ENCODE results near the gene PIH1D1.

PIH1D1 gene

GRCh38 chr19:49459388-49459787 is 7.8 kb upstream of the PIH1D1 start:
- no peak for DNase-seq (ENCODE audit: low spot score)
- TF ChIP-seq CTCF (IDR thresholded peaks at IDR 0.05; ENCODE audit: extremely low read depth, missing control alignments) = no peak

- no peak for TF ChIP-seq CTCF (IDR thresholded peaks at IDR 0.05; ENCODE audit: extremely low read depth, missing control alignments)
- peak; percentile 31 for DNase-seq (ENCODE audit: low spot score)
Measured at GRCh38 chr19:49458567-49458903, 6.9 kb upstream of the PIH1D1 start.

GRCh38 chr19:49456326-49456725 is 4.7 kb upstream of the PIH1D1 start:
- TF ChIP-seq CTCF (IDR thresholded peaks at IDR 0.05; ENCODE audit: extremely low read depth, missing control alignments) = no peak
- DNase-seq (ENCODE audit: low spot score) = no peak

- TF ChIP-seq CTCF (IDR thresholded peaks at IDR 0.05; ENCODE audit: extremely low read depth, missing control alignments) = no peak
- DNase-seq (ENCODE audit: low spot score) = no peak
Measured at GRCh38 chr19:49455773-49456172, 4.2 kb upstream of the PIH1D1 start.

- DNase-seq (ENCODE audit: low spot score) = peak; percentile 49
Measured at GRCh38 chr19:49453757-49454240, 2.2 kb upstream of the PIH1D1 start.

GRCh38 chr19:49453013-49453756 is 1.6 kb upstream of the PIH1D1 start, which contains the start of gene ALDH16A1:
ALDH16A1 (plus strand) TSS chr19:49453225; CDS start chr19:49453332, 107 bp downstream.
- DNase-seq (ENCODE audit: low spot score) = peak; percentile 95
- no peak for TF ChIP-seq CTCF (IDR thresholded peaks at IDR 0.05; ENCODE audit: extremely low read depth, missing control alignments)

More at GRCh38 chr19:49453757-49454240, 2.2 kb upstream of the PIH1D1 start:
- TF ChIP-seq CTCF (IDR thresholded peaks at IDR 0.05; ENCODE audit: extremely low read depth, missing control alignments) = no peak

GRCh38 chr19:49450405-49450804 is 1.2 kb downstream of the PIH1D1 start:
- TF ChIP-seq CTCF (IDR thresholded peaks at IDR 0.05; ENCODE audit: extremely low read depth, missing control alignments) = no peak
- DNase-seq (ENCODE audit: low spot score) = no peak

Data from GM20000 (cell line).